AG04449 (cell line): ENCODE results near the gene TMEM271.

ENCODE experiments used
- CTCF ChIA-PET: fragments of 350-600 bp; formaldehyde crosslinking; extraction: SDS; loops from one replicate; lab custom pipeline; 2021; ENCODE audit warnings: antibody characterized with exemption; lab: Yijun Ruan, JAX
- POLR2A ChIA-PET: fragments of 400-600, 350-600 bp; formaldehyde crosslinking; extraction: SDS; loops from one replicate; lab custom pipeline; 2020; ENCODE audit warnings: antibody characterized with exemption, inconsistent platforms; lab: Yijun Ruan, JAX
- DNase-seq: peaks from one replicate; pipeline ENCODE4 v3.0.0-alpha.2; 2010; ENCODE audit warnings: low read depth, low spot score
- H3K4me3 ChIP-seq: 2 replicates; pipeline ENCODE4 v1.5.1; 2011; ENCODE audit warnings: low read depth, mild to moderate bottlenecking, control low read depth, low read length
- CTCF ChIP-seq: IDR thresholded peaks from one replicate; pipeline ENCODE4 v1.5.1; 2011; ENCODE audit warnings: mild to moderate bottlenecking, moderate library complexity, low read length, control low read depth, inconsistent platforms; ENCODE audit not compliant: insufficient read depth; ENCODE audit errors: missing control alignments

The TMEM271 gene

GRCh38 chr4:622071-622995 lies 46.2 kb upstream of the TMEM271 start:
- no peak overlapping the region for H3K4me3 ChIP-seq
- POLR2A ChIA-PET = no interaction called here
- no peak for TF ChIP-seq CTCF
- no peak for DNase-seq
- CTCF ChIA-PET = no interaction called here

- no peak for TF ChIP-seq CTCF
- ChIA-PET CTCF (no interaction called here), POLR2A (no interaction called here)
These were observed 45.4 kb upstream of the TMEM271 start for GRCh38 chr4:621296-622070.

GRCh38 chr4:620851-621261 lies 44.8 kb upstream of the TMEM271 start:
- H3K4me3 ChIP-seq = no peak overlapping the region
- CTCF ChIA-PET = no interaction called here
- POLR2A ChIA-PET = no interaction called here
- TF ChIP-seq CTCF = no peak
- DNase-seq = no peak

More at GRCh38 chr4:621296-622070, 45.4 kb upstream of the TMEM271 start:
- no peak for DNase-seq
- H3K4me3 ChIP-seq = no peak overlapping the region

GRCh38 chr4:620201-620600 lies 44.1 kb upstream of the TMEM271 start:
- CTCF ChIA-PET = no interaction called here
- TF ChIP-seq CTCF = no peak
- POLR2A ChIA-PET = no interaction called here
- no peak overlapping the region for H3K4me3 ChIP-seq
- DNase-seq = no peak

- no peak for DNase-seq
- POLR2A ChIA-PET = no interaction called here
- TF ChIP-seq CTCF = no peak
- no peak overlapping the region for H3K4me3 ChIP-seq
- CTCF ChIA-PET = no interaction called here
These were observed 41.8 kb upstream of the TMEM271 start for GRCh38 chr4:617644-618641.
